ENCODE results near the gene CACNA1F.

Gene CACNA1F

DNA sequence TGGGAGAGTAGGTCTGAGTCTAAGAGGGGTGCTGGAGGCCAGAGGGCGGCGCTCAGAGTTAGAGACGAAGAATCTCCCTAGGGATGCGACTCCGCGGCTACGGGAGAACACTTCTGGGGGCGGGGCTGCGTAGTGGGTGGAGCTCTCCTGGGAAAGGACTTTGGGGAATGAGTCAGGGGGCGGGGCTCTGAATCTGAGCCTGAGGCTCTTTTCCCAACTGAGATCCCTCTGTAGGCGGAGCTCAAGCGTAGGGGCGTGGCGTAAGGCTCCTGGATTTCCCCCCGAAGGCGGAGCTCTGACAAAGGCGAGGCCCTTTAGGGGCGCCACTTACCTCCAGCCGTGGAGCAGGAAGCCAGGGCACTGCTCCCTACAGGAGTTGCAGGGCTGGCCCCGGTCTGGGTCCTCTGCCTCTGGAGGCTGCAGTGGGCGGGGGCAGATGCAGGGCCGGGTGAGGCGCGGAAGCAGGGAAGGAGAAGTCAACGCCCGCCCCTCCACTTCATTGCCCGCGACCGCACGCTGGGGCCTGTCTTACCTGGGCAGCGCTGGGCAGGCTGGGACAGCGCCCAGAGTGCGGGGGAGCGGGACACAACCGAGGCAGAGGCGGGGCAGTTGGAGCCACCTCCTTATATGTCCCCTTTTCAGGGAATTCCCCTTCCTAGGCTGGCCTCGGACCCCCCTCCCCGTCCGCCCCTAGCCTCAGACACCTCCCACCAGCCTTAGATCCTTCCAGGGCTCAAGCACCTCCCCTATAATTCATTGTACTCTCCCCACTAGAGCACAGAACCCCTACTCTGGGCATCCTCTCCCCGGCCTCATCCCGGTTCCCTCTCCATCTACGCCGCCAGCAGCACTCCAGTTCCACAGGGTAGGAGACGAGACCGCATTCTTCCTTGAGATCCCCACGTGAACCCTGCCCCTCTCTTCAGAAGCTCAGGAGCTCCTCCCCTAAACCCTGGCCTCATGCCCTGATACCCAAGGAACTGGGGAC, 48.6 kb downstream of the CACNA1F start:
- TF ChIP-seq, protein P1, sequence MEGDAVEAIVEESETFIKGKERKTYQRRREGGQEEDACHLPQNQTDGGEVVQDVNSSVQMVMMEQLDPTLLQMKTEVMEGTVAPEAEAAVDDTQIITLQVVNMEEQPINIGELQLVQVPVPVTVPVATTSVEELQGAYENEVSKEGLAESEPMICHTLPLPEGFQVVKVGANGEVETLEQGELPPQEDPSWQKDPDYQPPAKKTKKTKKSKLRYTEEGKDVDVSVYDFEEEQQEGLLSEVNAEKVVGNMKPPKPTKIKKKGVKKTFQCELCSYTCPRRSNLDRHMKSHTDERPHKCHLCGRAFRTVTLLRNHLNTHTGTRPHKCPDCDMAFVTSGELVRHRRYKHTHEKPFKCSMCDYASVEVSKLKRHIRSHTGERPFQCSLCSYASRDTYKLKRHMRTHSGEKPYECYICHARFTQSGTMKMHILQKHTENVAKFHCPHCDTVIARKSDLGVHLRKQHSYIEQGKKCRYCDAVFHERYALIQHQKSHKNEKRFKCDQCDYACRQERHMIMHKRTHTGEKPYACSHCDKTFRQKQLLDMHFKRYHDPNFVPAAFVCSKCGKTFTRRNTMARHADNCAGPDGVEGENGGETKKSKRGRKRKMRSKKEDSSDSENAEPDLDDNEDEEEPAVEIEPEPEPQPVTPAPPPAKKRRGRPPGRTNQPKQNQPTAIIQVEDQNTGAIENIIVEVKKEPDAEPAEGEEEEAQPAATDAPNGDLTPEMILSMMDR (IDR thresholded peaks at IDR 0.05; ENCODE audit: borderline replicate concordance, control extremely low read depth, extremely low read depth, insufficient read depth, missing control alignments), result no peak
- DNase-seq (ENCODE audit: low spot score), result peak; percentile 56
- in situ Hi-C loops (cut with MboI; ENCODE audit: low sequenced_read_pairs, unreplicated experiment), result no loop called here

DNA sequence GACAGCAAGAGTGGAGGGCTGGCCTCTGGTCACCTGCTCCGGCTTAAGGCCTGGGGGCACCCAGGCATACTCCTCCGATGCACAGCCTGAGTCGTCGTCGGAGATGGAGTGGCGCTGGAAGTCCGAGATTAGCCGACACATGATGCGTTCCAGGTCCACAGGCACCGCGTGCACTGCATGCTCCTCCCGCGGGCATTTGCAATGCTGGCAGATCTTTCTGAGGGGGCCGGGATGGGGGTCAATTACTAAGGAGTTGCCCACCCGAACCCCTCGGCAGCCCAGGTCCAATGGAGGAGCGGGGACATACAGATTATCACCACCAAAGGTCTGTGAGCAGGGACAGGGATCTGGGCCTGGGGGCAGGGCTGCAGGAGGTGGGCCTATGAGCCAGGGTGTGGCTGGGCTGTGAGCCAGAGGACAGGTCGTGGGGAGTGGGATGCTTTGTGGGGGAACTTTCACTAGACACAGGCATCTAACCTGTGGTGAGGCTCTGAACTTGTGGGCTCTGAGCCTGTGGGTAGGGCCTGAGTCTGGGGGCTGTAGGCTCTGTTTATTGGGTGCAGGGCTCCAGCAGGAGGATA, 49.3 kb downstream of the CACNA1F start:
- in situ Hi-C loops (cut with MboI; ENCODE audit: low sequenced_read_pairs, unreplicated experiment), result no loop called here
- no peak for DNase-seq (ENCODE audit: low spot score)
- TF ChIP-seq, protein P1 (IDR thresholded peaks at IDR 0.05; ENCODE audit: borderline replicate concordance, control extremely low read depth, extremely low read depth, insufficient read depth, missing control alignments), result no peak

DNA sequence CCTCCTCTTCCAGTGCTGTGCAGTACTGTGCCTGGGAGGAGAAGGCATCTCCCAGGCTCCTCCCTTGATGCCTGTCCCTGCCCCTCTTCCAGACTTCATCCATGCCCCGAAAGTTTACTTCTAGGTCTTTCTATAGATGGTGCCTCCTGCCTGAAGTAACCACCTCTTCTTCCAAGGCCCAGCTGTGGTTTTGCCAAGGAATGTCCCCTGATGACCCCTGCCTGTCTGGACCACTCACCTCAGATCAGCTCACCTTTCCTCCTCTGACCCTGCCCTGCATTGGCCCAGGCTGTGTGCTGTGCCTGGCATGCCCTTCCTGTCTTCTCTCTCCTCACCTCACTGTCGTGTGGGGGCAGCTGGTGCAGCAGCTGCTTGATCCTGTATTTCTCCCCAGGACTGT, 53.8 kb downstream of the CACNA1F start:
- no peak for DNase-seq (ENCODE audit: low spot score)
- TF ChIP-seq, protein P1 (IDR thresholded peaks at IDR 0.05; ENCODE audit: borderline replicate concordance, control extremely low read depth, extremely low read depth, insufficient read depth, missing control alignments), result no peak
- in situ Hi-C loops (cut with MboI; ENCODE audit: low sequenced_read_pairs, unreplicated experiment), result no loop called here

DNA sequence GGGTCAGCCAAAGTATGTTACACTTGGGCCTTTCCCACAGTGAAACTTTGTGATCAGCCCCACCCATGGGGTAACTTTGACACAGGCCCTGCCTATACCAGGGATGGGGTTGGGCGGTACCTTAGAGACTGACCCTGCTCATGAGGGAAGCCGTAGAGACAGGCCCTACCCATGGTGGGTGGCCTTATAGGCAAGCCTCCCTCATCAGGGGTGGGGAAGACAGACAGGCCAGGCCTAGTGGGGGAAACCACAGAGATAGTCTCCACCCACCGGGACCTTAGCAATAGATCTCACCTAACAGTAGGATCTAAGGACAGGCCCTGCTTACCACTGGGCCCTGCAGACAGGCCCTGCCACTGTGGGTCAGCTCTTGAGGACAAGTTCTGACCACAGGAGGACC, 54.6 kb downstream of the CACNA1F start:
- in situ Hi-C loops (cut with MboI; ENCODE audit: low sequenced_read_pairs, unreplicated experiment), result no loop called here
- TF ChIP-seq, protein P1 (IDR thresholded peaks at IDR 0.05; ENCODE audit: borderline replicate concordance, control extremely low read depth, extremely low read depth, insufficient read depth, missing control alignments), result no peak
- no peak for DNase-seq (ENCODE audit: low spot score)

DNA sequence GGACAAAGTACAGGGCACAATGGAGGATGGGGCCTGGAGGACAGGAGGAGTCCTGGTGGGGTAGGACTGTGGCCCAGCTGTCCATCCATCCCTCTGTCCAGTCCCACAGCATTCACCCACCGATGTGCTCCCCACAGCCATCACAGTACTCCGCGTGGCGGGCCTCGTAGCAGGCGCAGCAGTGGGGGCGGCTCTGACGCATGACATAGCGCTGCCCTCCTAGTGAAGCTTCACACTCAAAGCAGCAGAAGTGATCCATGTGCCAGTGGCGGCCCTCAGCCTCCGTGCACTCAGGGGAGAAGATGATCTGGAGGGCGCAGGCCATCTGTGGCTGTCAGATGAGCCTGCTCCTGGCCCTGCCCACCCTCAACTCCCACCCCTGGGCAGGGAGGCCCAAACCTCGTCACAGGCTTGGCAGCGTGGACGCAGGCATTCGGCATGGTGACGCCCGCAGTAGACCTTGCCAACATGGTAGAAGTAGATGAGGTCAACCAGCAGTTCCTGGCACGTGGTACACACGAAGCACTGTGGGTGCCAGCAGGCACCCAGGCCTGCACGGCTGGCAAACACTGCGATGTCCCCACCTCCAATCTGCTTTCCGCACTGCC, 55.2 kb downstream of the CACNA1F start:
- TF ChIP-seq, protein P1 (IDR thresholded peaks at IDR 0.05; ENCODE audit: borderline replicate concordance, control extremely low read depth, extremely low read depth, insufficient read depth, missing control alignments), result no peak
- DNase-seq (ENCODE audit: low spot score), result no peak
- in situ Hi-C loops (cut with MboI; ENCODE audit: low sequenced_read_pairs, unreplicated experiment), result no loop called here

DNA sequence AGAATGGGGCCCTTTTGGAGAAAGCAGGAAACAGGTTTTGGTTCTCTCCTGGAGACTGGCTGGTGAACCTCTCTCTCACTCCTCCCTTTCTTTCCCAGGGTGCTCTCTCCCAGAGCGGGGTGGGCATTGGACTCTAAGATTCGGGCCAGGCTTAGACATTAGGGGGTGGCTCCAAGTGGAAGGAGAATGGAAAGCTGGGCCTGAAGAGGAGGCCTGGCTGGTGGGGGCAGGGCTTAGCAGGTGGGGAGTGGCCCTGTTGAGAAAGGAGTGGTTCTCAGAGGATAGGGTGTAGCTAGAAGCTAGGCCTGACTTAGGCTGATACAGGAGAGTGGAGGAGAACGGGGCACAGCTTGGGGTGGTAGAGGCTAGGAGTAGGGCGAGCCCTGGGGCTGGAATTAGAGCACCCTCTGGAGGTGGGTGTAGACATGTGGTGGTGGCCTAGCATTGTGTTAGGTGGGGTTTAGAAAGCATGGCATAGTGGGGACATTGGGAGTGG, 55.8 kb downstream of the CACNA1F start:
- TF ChIP-seq, protein P1 (IDR thresholded peaks at IDR 0.05; ENCODE audit: borderline replicate concordance, control extremely low read depth, extremely low read depth, insufficient read depth, missing control alignments), result no peak
- in situ Hi-C loops (cut with MboI; ENCODE audit: low sequenced_read_pairs, unreplicated experiment), result no loop called here

More for the DNA sequence above, 55.8 kb downstream of the CACNA1F start:
- no peak for DNase-seq (ENCODE audit: low spot score)

All from GM13976 (cell line).